ENCODE data around the gene DNM1.
"Not testable (repeated sequence)": the region's sequence is repeated elsewhere in the genome, so short reads cannot be mapped to it uniquely, and the experiment has no call there.

The DNM1 gene

DNA sequence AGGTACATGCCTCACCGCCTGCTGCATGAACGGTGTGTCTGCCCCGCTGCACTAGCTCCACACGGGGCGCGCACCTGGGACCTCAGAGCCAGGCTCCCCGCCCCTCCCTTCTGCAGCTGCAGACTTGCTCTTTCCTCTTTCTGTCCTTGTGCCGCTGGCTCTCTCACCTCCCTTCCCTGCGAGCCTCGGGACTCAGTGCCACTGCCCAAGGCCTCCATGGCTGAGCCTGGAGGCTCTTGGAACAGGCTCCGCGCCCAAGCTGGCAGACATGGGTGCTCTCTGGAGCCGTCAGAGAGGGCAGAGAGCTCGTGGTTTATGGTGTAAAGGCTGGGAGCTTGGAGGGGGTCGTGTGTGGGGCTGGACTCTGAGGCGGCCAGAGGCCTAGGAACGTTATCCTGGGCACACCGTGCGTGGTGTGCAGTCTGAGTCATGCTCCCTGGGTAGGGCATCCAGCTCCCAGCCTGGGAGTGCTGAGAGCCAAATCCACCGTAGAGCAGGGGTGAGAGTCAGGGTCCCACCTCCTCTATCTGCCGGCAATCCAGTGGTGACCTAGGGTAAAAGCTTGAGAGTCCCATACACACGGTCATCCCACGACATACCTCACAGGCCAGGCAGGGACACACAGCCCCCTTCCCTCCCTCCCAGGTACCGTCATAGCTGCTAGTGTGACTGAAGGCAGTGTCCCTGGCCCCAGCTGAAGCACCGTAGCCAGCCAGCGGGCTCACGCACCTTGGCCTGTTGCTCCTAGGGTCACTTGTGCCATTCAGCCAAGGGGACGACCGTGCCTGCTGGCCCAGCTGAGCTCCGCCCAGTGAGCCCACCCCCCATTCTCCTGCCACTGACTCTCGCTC, 50.2 kb downstream of the DNM1 start:
- DNase-seq: no peak

DNA sequence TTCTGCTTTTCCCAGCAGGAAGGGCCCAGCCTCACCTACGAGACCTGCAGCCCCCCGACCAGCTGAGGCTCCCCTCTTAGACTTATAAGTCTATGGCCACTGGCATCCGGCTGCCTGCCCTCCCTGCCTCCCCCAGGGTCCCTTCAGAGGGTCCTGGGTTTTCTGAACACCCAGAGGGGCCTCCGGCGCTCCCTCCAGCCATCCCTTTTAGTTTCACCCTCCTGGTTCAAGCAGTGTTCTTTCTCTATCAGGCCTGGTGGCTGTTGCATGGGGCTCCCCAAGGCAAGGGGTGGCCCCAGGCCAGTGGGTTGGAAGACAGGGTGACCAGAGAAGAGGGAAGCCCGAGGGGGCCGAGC, 50.8 kb downstream of the DNM1 start:
- DNase-seq: no peak

DNA sequence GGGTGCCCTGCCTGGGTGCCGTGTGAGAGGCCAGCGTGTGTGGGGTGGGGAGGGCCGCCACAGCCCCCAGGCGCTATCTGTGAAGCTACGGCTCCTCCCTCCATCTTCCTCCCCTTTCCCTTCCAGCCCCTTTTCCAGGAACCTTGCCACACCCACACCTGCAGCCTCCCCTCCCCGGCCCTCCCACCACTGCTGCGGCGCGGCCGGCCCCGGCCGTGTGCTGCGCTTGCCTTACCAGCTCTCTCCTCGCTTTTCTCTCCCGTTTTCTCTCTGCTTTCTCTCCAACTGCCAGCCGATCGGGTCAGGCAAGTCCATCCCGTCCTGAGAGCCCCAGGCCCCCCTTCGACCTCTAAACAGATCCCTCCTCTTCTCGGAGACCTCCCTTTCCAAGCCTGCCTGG, 51.2 kb downstream of the DNM1 start:
- no peak for DNase-seq

DNA sequence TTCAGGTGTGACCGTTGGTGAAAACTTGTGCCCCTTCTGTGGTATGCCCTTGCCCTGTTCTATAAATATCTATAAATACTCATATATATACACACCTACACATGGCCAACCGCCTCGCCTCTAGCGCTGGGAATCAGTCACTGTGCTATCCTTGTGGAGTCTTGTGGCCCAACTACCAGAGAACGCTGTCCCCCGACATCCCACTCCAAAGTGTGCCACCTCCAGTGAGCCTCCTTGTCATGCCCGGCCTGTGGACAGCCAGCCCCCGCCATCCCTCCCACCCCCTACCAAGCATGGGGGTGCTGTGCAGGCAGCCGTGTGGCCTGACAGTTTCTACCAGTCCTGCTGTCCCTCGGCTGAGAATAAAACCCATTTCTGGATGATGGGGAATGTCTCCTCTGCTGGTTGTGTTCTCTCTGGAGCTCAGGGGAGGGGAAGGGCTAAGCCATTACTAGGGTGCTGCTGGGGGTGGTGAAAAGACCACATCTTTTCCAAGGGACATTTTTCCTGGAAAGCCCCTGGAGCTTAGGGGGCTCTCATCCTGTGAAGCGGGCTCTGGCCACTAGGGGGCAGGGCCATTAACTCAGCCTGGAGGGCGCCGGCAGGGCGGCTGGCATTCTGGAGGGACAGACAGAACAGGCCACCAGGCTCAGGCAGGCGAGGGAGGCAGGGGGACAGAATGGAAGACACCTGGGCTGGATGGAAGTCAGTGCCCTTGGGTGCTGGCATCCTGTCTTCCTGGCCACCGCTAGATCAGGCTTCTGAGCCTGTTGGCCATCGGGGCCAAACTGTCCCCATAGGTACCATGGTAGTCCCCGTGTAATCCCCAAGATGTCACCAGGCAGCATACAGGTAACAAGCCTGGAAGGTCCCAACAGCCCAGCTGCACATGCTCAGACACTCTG, 51.9 kb downstream of the DNM1 start:
- no peak for DNase-seq

DNA sequence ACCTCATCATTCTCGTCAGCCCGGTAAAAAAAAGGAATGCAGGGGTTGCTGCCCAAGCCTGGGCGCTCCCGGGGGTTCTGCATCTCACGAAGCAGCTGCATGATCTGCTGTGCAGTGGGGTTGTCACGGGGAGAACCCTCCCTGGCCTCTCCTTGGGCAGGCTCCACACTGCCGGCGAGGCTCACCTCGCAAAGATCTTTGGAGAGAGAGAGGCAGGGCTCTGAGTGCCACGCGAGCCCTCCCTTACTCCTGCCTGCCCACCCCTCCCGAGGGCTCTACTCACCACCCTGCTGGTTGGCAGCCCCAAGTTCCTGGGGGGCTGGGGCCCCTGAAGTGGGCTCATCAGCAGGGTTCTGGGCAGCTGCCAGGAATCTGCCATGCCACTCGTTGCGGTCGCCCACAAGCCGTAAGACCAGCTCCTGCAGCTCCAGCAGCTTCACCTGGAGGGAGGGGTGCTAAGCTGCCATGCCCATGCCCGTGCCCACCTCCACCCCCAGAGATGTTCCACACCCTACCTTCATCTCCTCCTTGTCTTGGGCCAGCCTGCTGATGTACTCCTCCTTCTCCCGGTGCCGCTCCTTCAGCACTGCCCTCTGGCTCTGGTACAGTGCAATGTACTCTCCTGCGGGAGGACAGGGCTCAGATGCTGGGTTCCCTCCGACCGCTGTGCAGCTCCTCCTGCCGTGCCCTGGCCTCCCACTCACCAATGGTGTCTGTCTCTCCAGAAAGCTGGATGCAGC, 54.1 kb downstream of the DNM1 start:
- no peak for DNase-seq

DNA sequence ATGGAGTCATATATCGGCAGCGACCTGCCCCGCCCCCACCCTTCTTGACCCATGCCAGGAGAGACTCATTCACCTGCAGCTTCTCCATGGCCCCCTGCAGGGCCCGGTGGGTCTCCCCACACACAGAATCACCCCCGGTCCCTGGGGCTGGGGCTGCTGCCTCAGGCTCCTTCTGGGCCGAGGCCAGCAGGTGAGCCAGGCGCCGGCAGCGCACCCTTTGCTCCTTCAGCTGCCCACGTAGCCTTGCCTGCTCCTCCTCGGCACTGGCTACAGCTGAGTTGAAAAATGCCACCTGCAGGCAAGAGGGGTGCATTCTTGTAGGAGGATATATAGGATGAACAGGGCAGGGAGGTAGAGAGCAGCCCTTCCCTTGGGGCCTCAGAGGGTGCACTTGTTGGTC, 54.7 kb downstream of the DNM1 start:
- no peak for DNase-seq

DNA sequence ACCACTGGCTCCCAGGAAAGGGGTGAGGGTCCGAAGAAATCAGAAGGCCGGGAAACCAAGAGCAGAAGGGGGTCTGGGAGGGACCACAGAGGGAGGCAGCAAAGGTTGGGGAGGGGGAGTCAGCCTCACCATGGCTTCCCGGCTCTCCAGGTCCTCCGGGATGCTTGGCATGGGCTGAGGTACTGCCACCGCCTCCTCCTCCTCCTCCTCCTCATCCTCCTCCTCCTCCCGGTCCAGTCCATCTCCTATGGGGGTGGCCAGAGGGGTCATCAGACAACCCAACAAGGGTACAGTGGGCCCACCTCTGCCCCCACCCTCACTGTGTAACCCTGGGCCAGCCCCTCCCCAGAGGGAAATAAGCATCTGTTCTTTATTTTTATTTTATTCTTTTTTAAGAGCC, 55.1 kb downstream of the DNM1 start:
- no peak for DNase-seq

DNA sequence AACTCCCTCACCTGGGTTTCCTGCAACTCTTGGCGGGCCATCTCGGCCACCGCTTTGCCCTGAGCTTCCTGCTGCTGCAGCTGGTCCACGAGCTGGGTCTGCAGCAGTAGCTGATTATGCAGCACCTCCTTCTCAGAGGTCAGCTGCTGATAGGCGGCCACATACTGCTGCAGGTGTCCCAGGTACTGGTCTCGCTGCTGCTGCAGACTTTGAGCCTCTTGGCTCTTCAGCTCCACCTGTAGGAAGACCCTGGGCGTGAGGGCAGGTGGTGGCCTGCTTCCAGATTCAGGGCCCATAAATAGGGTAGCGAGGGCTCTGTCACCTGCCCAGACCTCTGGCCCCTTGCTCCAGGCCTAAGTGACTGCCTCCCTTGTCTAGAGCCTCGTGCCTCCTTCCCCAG, 56.0 kb downstream of the DNM1 start:
- DNase-seq: no peak

DNA sequence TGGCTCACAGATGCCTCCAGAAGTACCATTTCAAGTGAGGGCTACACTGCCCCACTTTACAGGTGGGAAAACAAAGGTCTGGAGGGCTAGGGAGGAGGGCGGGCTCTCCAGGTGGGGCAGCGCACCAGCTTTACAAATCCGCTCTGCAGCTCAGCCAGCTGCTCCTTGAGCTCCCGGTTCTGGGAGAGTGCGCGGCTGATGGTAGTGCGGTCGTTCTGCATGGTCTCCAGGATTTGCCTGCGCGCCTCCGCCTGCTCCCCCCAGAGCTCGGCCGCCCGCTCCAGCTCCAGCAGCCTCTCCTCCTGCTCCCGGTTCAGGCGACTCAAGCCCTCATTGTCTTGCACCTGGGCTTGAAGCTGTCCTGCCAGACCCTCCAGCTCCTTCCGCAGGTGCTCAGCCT, 57.2 kb downstream of the DNM1 start:
- DNase-seq: no peak

DNA sequence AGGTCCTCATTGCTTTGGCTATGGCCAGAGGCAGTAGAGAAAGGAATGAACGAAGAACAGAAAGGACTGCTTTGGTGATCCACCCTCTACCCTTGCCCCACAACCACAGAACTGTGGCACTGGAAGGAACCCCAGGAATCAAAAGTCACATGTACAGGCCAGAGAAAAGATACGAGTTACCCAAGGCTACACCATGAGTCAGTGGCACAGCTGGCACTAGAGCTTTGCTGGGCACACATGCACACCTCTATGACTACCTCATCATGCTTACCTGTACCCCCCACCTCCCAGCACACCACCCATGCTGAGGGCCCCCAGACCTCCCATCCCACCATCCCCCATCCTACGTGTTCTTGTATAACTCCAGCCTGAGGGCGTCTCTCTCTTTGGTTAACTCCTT, 59.5 kb downstream of the DNM1 start:
- no peak for DNase-seq

DNA sequence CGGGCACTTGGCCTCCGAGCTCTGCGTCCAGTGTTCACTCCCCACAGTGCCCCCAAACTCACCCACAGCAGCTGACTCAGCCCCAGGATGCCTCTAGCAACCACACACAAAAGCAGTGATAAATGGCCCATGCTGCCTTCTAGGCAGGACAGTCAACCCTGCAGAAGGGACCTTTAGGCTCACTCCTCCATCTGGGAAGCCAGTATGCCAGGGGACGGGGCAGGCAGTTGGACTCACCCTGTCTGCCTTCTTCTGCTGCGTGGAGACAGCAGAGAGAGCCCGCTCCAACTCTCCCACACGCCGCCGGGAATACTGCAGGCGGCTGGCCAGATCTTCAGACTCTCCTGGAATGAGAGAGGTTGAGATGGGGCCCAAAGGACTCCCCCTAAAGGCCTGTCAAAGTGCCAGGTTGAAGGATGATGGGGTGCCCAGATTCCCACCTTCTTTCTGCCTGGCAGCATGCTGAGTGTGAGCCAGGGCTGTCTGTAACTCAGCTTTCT, 62.2 kb downstream of the DNM1 start:
- no peak for DNase-seq

DNA sequence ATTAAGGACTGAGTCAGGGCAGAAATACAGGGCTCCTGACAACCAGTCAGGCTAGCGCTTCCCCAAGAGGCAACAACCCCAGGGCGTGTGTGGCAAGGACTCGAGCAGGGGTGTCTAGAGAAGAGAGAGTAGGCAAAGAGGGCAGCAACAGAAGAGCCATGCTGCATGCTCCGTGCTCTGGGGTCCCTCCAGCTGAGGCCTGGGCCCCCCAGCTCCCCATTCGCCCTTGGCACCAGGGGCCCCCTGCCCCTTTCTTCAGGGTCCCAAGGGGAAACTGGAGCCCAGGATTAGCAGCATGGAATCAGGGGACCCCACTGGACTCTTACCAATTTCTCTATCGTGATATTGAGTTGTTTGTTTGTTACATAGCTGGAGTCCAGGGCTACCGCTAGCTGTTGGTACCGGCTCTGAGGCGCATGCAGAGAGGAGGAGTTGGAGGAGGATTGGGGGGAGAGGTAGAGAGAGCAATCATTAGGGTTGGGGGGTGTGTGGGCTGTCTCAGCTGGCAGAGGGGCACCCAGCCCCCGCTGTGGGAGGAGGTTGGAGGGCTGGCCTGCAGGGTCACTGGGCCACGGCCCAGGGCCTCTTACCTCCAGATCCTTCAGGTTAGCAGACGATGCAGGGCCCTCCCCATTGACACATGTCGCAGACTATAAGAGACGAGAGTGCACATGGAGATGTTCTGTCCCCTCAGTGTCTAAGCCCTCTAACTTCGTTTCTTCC, 63.9 kb downstream of the DNM1 start:
- no peak for DNase-seq

DNA sequence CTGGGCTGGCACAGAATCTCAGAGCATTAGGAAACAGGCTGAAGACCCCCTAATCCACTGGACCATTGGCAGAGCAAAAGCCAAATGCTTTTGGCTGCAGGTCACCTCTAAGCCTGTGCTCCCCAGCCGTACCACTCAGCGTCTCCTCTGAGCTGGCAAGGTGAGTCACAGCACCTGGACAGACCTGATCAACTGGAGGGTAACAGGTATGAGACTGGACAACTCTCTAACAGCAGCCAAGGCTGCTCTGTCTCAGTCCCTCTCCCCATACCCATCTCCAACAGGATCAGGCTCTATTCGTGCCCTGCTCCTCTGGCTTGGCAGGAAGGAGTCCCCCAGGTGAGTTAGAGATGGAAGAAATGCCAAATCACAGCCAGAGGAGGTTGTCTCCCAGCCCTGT, 67.9 kb downstream of the DNM1 start:
- no peak for DNase-seq

DNA sequence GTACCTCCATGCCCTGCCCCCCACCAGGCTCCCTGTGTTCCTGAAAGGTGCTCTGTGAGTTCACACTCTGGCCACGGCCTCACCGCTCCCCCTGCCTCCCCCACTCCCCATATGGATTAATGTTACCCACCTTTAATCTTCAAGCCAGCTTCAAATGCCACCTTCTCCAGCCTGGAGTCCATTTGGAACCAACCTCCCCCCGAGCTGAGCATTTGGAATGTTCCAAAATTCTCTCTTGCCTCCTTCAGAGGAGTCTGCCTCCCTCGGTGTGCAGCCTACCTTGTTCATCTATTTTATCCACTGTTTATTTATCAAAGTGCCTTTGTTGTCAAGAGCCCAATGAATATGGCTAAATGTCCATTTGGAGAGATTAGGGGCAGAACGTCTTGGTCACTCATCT, 68.3 kb downstream of the DNM1 start:
- no peak for DNase-seq

DNA sequence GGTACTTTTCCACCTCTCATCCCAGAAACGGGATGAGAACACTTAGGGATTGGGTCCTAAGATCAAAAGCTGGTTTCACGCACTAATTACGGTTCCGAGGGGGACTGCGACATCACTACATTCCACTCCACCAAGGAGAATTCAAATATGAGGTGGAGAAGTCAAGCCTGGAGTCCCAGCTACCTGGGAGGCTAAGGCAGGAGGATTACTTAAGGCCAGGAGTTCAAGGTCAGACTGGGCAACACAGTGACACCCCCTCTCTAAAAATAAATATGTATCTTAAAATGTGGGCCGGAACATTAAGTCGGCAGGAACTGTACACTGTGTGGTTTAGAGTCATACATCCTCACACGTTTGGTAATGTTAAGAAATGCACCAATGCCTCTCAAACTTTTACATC, 71.1 kb downstream of the DNM1 start:
- DNase-seq: no peak

DNA sequence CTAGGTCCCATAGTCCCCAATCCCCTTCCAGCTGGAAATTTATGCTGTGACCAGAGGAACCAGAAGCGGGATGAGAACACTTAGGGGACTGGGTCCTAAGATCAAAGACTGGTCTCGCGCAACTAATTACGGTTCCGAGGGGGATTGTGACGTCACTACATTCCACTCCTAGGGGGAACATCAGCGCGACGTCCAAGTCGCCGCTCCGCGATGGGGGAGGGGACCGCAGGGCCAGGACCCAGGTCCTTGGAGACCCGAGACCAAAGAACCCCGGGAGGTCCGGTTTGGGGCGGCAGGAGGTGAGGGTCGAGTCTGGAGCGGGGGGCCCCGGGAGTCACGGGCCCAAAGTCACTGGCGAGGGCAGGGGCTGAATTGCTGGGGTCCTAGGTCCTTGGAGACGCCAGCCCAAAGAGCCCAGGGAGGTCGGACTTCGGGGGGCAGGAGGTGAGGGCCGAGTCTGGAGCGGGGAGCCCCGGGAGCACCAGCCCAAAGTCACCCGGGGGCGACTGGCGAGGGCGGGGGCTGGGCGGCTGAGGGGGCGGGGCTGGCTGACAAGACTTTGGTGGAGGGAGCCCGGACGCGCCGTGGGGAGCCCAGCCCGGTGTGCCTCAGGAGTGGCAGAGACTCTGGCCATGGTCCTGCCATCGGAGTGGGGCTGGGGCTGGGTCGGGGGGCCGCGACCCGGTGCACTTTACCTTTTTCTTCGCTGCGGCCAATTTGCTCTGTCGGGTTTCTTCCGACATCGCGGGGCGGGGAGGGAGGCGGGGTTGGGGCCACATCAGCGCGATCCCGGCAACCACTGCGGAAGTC, 72.2 kb downstream of the DNM1 start, which contains the start of gene GOLGA2:
Gene GOLGA2, minus strand, starts transcription at position 810 of the 810 bp plus-strand sequence. Its CDS starts 31 bp downstream, at position 779.
- no peak for DNase-seq

DNA sequence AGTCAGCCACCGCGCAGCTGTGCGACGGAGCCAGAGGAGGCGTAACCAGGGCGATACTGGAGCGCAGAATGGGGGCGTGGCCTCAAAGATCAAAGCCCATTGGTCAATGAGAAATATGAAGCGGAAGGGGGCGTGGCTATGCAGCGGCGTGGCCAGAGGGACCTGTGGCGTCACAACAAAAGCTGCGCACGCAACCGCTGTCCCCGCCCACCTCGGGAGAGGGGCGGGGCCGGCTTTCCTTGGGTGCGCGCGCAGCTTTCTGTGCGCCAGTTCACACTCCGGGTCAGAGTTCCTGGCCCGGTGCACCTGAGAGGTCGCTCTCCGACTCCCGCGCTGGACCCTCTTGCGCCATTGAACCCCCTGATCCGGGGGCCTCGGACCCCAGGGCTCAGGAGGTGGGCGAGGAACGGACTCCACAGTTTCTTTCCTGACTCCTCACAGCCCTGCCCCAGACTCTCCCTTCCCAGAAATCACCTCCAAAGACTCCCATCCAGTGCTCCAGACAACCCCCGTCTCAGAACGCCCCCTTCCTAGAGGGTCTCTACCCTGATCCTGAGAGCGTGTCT, 72.9 kb downstream of the DNM1 start, which contains the start of gene SWI5:
Gene SWI5, plus strand, starts transcription at position 269 of the 566 bp plus-strand sequence.
- peak; percentile 97 for DNase-seq

DNA sequence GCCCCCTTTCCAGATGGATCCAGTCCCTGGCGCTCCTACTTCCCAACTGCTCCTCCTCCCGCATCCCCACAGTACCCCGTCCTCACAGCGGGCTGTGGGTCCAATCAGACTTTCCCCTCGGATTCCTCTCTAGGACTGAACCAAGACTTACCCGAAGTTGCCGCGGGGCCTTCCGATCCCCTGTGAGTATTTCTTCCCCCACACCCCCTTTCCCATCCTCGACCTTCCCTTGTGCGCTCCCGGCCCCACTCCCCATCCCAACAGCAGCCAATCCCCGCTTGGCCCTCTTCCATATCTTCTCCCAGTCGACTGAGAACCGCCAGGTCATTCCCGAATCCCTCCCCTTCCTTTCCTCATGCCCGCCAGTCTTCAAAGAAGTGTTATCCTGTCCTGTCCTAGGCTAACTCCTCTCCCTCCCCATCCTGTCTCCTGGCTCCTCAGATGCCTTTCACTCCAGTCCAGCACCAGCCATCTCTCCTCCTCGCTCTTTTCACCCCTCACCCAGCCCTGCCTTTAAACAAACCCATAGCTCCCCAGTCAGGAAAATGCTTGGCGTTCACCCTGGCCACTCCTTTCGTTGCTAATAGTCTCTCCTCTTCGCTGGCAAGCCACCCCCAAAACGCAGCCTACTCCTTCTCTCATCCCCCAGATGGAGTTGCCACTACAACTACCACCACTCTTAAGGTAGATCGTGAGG, 73.5 kb downstream of the DNM1 start:
- no peak for DNase-seq

DNA sequence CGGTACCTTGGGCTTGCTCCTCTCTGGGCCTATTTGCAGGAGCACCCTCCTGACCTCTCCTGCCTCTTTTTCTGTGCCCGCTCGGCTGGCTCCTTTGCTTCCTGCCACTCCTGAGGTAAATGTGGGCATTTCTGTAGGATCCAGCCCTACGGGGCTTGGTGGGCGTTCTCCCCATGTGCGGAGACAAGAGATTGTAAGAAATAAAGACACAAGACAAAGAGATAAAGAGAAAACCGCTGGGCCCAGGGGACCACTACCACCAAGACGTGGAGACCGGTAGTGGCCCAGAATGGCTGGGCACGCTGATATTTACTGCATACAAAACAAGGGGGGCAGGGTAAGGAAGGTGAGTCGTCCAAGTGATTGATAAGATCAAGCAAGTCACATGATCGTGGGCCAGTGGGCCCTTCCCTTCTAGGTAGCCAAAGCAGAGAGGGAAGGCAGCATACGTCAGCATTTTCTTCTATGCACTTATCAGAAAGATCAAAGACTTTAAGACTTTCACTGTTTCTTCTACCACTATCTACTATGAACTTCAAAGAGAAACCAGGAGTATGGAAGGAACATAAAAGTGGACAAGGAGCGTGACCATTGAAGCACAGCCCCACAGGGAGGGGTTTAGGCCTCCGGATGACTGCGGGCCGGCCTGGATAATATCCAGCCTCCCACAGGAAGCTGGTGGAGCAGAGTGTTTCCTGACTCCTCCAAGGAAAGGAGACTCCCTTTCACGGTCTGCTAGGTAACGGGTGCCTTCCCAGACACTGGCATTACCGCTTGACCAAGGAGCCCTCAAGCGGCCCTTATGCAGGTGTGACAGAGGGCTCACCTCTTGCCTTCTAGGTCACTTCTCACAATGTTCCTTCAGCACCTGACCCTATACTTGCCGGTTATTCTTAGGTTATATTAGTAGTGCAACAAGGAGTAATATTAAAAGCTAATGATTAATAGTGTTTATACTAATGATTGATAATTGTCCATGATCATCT, 76.2 kb downstream of the DNM1 start:
- not testable (repeated sequence) for DNase-seq
